ENCODE measurements around the gene HRH1.

Gene HRH1

DNA sequence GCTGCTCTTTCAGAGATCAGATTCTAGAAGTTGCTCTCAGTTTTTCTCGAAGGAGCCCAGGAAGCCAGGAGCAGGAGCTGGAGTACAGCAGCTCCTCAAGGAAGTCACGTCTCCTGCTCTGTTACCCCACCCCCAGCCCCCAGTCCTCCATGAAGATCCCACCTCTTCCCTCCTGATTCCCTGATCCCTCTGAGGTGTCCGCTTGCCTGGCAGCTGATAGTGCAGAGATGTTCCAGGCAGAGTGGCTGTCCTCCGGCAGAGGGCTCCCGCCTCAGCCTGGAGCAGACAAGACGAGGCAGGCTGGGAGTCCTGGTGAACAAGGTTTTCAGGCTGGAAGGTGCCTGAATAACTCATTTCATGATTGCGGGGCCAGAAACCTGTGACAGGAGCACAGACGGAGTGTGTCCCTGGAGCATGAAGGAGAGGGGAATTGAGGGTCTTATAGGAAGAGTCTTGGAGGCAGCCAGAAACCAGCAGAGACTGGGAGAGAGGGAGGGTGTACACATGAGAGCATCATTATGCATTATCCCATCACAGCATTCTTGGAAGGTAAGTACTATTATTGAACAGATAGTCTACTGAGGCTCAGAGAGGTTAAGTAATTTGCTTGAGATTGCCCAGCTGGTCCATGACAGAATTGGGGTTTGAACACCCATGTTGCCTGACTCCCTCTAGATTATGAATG, 1.2 kb downstream of the HRH1 start:
- H2AFZ ChIP-seq = no peak overlapping the region
- H3K79me2 ChIP-seq = no peaks in the 10 kb centered on the region
- H3K27me3 ChIP-seq (ENCODE audit: control insufficient read depth, insufficient read depth, low read length) = no peaks in the 10 kb centered on the region
- H3K9ac ChIP-seq = no peak overlapping the region
- H3K4me2 ChIP-seq (ENCODE audit: low read length) = no peak overlapping the region
- H3K9me3 ChIP-seq (ENCODE audit: control insufficient read depth, low read length) = no peaks in the 10 kb centered on the region
- no peaks in the 10 kb centered on the region for H3K4me1 ChIP-seq
- H3K36me3 ChIP-seq (ENCODE audit: control insufficient read depth, insufficient read depth, low read length) = no peaks in the 10 kb centered on the region
- H3K4me3 ChIP-seq (ENCODE audit: low read depth, low read length) = no peak overlapping the region
- TF ChIP-seq, protein P1, sequence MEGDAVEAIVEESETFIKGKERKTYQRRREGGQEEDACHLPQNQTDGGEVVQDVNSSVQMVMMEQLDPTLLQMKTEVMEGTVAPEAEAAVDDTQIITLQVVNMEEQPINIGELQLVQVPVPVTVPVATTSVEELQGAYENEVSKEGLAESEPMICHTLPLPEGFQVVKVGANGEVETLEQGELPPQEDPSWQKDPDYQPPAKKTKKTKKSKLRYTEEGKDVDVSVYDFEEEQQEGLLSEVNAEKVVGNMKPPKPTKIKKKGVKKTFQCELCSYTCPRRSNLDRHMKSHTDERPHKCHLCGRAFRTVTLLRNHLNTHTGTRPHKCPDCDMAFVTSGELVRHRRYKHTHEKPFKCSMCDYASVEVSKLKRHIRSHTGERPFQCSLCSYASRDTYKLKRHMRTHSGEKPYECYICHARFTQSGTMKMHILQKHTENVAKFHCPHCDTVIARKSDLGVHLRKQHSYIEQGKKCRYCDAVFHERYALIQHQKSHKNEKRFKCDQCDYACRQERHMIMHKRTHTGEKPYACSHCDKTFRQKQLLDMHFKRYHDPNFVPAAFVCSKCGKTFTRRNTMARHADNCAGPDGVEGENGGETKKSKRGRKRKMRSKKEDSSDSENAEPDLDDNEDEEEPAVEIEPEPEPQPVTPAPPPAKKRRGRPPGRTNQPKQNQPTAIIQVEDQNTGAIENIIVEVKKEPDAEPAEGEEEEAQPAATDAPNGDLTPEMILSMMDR (IDR thresholded peaks at IDR 0.05) = peak; percentile 60
- no peak overlapping the region for H3K27ac ChIP-seq

DNA sequence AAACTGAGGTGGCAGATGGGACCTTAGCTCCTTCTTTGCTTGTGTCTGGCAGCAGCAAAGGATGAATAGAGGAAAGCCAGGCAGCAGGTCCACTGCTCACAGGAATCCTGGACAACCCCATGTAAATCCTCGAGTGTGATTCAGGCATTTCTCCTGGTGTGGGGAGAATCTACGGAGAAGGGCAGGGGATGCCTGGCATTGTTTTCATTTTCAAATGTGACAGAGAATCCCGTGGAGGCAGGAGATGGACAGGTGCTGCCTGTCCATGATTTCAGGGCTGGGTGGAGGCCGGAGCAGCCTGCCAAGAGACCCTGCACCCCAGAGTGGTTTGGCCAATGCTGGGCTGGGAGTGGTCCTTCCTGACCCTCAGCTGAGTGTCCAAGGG, 1.7 kb downstream of the HRH1 start:
- H3K4me3 ChIP-seq (ENCODE audit: low read depth, low read length) = no peak overlapping the region
- no peaks in the 10 kb centered on the region for H3K9me3 ChIP-seq (ENCODE audit: control insufficient read depth, low read length)
- no peak overlapping the region for H3K27ac ChIP-seq
- no peak overlapping the region for H2AFZ ChIP-seq
- TF ChIP-seq, protein P1 (IDR thresholded peaks at IDR 0.05) = no peak
- no peak overlapping the region for H3K9ac ChIP-seq
- H3K36me3 ChIP-seq (ENCODE audit: control insufficient read depth, insufficient read depth, low read length) = no peaks in the 10 kb centered on the region
- H3K27me3 ChIP-seq (ENCODE audit: control insufficient read depth, insufficient read depth, low read length) = no peaks in the 10 kb centered on the region
- H3K4me2 ChIP-seq (ENCODE audit: low read length) = no peak overlapping the region
- no peaks in the 10 kb centered on the region for H3K4me1 ChIP-seq
- no peaks in the 10 kb centered on the region for H3K79me2 ChIP-seq

DNA sequence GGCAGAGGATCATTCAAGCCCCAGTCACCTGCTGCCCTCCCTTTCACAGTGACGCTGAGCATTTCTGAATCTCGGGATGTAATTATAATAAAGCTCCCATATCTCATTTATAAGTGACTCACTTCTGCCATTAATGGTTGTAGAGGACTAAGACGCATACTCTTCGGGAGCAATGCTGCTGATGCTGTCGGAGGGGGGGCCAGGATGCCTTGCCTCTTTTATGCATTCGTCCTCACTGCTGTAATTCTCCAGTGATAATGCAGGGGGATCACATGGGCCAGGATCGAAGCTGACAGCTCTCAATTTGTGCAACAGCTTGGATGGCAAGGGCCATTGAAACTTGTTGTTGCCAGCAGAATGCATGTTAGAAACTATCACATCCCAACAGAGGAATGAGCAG, 3.1 kb downstream of the HRH1 start:
- H3K36me3 ChIP-seq (ENCODE audit: control insufficient read depth, insufficient read depth, low read length) = no peaks in the 10 kb centered on the region
- H3K27ac ChIP-seq = no peak overlapping the region
- no peaks in the 10 kb centered on the region for H3K27me3 ChIP-seq (ENCODE audit: control insufficient read depth, insufficient read depth, low read length)
- TF ChIP-seq, protein P1 (IDR thresholded peaks at IDR 0.05) = no peak
- no peaks in the 10 kb centered on the region for H3K4me1 ChIP-seq
- H3K9ac ChIP-seq = no peak overlapping the region
- H3K4me3 ChIP-seq (ENCODE audit: low read depth, low read length) = no peak overlapping the region
- H3K4me2 ChIP-seq (ENCODE audit: low read length) = no peak overlapping the region
- H2AFZ ChIP-seq = no peak overlapping the region
- no peaks in the 10 kb centered on the region for H3K9me3 ChIP-seq (ENCODE audit: control insufficient read depth, low read length)
- H3K79me2 ChIP-seq = no peaks in the 10 kb centered on the region

DNA sequence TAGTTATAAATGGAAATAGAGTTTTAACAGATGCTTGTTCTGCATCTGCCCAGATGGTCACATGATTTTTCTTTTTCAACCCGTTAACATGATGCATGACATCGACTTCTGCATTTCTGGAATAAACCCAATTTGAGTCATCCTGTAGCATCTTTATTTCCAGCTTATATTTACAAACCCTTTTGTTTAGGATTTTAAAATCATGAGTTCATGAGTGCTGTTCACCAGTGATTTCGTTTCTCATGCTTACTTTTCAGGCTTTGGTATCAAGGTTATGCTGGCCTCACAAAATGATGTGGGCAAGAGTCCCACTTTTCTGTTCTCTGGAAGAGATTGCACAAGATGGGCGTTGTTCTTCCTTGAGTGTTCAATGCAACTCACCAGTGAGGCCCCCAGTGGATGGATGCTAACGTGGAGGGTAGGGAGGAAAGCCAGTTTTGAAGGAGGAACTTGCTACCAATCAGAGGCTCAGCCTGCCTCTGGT, 5.2 kb downstream of the HRH1 start:
- H3K4me2 ChIP-seq (ENCODE audit: low read length) = no peak overlapping the region
- TF ChIP-seq, protein P1 (IDR thresholded peaks at IDR 0.05) = no peak
- no peak overlapping the region for H2AFZ ChIP-seq
- H3K27ac ChIP-seq = no peak overlapping the region
- no peak overlapping the region for H3K9ac ChIP-seq
- H3K27me3 ChIP-seq (ENCODE audit: control insufficient read depth, insufficient read depth, low read length) = no peaks in the 10 kb centered on the region
- no peaks in the 10 kb centered on the region for H3K36me3 ChIP-seq (ENCODE audit: control insufficient read depth, insufficient read depth, low read length)
- no peak overlapping the region for H3K4me3 ChIP-seq (ENCODE audit: low read depth, low read length)
- no peaks in the 10 kb centered on the region for H3K4me1 ChIP-seq
- H3K79me2 ChIP-seq = no peaks in the 10 kb centered on the region
- no peaks in the 10 kb centered on the region for H3K9me3 ChIP-seq (ENCODE audit: control insufficient read depth, low read length)

DNA sequence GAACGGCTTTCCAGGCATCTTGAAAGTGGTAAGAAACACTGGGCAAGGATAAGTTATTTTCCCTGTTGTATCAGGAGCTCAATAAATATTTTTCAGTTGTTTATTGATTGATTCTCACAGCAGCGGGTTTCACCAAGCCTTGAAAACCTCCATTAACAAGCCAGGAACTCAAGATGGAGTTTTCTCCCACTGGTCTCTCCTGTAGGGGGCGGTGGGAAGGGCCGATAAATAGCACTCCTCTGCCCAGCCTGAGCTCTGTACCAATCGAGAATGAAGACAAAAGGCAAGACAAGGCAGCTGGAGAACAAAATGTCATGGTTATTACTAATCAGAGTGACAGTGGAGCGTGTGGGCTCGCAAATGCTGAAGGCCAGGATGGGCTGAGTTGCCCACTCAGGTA, 7.4 kb downstream of the HRH1 start:
- H3K9ac ChIP-seq = no peak overlapping the region
- H2AFZ ChIP-seq = no peak overlapping the region
- no peak overlapping the region for H3K4me2 ChIP-seq (ENCODE audit: low read length)
- TF ChIP-seq, protein P1 (IDR thresholded peaks at IDR 0.05) = no peak
- no peaks in the 10 kb centered on the region for H3K36me3 ChIP-seq (ENCODE audit: control insufficient read depth, insufficient read depth, low read length)
- no peaks in the 10 kb centered on the region for H3K4me1 ChIP-seq
- H3K4me3 ChIP-seq (ENCODE audit: low read depth, low read length) = no peak overlapping the region
- no peak overlapping the region for H3K27ac ChIP-seq
- no peaks in the 10 kb centered on the region for H3K79me2 ChIP-seq
- no peaks in the 10 kb centered on the region for H3K27me3 ChIP-seq (ENCODE audit: control insufficient read depth, insufficient read depth, low read length)
- H3K9me3 ChIP-seq (ENCODE audit: control insufficient read depth, low read length) = no peaks in the 10 kb centered on the region

Measured in parathyroid adenoma (tissue), 2 donors.